AG10803 (cell line): ENCODE data around the gene UNC5B.

Experiments used
- DNase-seq: peaks from one replicate; pipeline ENCODE4 v3.0.0; 2010; ENCODE audit warnings: low read depth
- H3K4me3 ChIP-seq: 2 replicates; pipeline ENCODE4 v1.5.1; 2011; ENCODE audit warnings: mild to moderate bottlenecking, low read length, control low read depth
- TF ChIP-seq, protein P1 (sequence below): conservative IDR thresholded peaks from 2 replicates; pipeline ENCODE4 v1.5.1; 2011; ENCODE audit warnings: mild to moderate bottlenecking, low read length, control low read depth, inconsistent platforms

Gene UNC5B

DNA sequence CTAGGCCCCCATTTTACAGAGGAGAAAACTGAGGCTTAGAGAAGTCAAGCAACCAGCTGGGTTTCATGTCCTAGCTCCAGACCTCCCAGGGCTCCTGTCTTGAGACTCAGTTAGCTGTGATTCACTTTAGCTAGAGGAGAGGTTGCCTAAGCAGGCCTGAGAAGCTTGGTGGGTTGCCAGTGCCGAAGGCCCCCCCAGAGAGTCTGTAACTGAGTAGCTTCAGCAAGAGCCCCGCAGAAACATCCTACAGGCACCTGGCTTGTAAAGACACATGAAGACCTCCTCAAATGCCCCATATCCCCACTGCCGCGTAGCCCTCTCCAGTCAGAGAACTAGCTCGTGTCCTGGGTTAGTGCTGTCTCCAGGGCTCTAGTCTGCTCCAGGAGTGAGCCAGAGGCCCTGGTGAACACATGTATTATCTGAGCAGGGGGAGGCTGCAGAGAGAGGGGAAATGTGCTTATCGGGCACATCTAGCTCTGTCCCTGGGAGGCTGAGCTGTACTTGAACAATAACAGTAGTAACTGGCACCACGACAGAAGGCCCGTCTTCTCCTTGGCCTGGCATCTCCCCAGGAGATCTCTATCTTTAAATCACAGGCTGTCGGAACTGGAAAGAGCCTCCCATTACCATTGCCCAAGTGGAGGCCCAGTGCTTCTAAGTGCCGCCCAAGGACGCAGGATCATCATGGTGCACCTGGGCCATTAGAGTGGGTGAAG lies 28.9 kb downstream of the UNC5B start:
- peak; percentile 77 for DNase-seq
- TF ChIP-seq, protein P1, sequence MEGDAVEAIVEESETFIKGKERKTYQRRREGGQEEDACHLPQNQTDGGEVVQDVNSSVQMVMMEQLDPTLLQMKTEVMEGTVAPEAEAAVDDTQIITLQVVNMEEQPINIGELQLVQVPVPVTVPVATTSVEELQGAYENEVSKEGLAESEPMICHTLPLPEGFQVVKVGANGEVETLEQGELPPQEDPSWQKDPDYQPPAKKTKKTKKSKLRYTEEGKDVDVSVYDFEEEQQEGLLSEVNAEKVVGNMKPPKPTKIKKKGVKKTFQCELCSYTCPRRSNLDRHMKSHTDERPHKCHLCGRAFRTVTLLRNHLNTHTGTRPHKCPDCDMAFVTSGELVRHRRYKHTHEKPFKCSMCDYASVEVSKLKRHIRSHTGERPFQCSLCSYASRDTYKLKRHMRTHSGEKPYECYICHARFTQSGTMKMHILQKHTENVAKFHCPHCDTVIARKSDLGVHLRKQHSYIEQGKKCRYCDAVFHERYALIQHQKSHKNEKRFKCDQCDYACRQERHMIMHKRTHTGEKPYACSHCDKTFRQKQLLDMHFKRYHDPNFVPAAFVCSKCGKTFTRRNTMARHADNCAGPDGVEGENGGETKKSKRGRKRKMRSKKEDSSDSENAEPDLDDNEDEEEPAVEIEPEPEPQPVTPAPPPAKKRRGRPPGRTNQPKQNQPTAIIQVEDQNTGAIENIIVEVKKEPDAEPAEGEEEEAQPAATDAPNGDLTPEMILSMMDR: no peak

DNA sequence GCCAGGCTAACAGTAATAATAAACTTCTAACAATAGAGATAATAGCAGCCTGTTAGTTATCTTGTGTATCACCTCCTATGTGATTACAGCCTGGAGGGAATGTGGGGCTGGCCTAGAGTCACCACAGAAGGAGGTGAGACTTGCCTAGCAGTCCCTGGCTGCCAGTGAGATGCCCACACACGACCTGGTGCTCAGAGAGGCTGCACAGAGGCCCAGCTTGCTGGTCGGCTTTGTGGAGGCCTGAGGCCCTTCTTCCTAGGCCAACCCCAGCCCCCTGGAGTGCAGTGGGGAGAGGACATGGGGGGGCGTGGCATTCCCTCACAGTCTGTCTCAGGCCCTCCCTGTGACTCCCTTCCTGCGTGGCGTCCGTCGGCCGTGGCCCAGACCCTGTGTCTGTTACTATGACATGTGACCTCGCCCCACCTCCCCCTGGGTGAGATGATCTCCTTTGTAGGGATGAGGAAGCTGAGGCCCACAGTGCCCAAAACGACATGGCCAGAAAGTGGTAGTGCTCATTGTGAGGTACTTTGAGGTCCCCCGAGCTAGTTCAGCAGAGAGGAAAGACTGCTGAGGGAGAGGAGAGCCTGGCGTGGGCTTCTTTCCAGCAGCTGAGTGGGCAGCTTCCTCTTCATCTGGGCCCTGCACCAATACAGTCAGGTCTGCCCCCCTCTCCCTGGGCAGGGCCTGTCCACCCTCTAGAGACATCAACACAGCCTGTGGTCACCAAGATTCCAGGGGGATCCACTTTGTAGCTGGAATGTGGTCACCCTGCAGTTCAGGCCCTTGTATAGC lies 29.7 kb downstream of the UNC5B start:
- TF ChIP-seq, protein P1: no peak
- H3K4me3 ChIP-seq: no peak overlapping the region
- no peak for DNase-seq

More for the DNA sequence above, 28.9 kb downstream of the UNC5B start:
- H3K4me3 ChIP-seq: no peak overlapping the region

DNA sequence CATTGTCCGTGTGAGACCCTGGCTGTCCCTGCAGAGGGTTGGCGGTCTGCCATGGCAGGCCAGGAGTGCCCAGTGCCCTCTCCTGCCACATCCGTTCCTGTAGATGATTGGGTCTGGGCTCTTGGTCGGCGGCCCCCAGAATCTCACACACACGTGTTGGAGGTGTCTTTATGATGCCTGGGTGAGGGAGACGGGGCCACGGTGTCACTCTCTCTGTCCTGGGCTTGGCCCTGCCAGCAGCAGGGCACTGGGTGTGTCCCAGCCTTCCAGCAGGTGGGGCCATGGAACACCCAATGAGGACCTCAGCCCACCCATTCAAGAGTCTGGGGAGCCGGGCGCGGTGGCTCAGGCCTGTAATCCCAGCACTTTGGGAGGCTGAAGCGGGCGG lies 30.2 kb downstream of the UNC5B start:
- TF ChIP-seq, protein P1: no peak
- H3K4me3 ChIP-seq: no peak overlapping the region
- no peak for DNase-seq

DNA sequence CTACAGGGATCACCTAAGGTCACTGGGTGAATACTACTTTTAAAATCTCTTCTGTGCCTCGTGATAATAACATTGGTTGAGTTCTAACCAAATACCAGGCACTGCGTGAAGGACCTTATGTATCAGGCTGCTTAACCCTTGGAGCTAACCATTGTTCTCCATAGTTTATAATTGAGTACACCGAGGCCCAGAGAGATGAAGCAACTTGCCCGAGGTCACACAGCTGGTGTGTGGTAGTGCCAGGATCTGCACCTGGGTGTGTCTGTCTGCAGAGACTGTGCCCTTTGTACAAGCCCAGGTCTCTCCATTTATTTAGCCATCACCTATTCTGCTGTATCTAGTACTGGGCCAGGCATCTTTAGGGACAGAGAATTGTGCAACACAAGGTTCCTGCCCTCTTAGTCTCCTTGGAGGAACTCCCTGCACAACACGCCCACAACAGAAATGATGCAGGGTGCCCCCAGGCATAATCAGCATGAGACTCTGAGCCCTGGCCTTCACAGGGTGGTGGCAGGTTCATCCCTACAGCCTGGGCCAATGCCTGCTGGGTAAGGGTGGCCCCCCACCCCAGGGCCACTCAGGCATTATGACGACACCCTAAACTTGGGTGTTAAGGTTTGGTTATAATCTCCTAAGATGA lies 31.5 kb downstream of the UNC5B start:
- no peak overlapping the region; the same call in 1 of the 2 replicates for H3K4me3 ChIP-seq
- TF ChIP-seq, protein P1: no peak
- DNase-seq: peak; percentile 60

DNA sequence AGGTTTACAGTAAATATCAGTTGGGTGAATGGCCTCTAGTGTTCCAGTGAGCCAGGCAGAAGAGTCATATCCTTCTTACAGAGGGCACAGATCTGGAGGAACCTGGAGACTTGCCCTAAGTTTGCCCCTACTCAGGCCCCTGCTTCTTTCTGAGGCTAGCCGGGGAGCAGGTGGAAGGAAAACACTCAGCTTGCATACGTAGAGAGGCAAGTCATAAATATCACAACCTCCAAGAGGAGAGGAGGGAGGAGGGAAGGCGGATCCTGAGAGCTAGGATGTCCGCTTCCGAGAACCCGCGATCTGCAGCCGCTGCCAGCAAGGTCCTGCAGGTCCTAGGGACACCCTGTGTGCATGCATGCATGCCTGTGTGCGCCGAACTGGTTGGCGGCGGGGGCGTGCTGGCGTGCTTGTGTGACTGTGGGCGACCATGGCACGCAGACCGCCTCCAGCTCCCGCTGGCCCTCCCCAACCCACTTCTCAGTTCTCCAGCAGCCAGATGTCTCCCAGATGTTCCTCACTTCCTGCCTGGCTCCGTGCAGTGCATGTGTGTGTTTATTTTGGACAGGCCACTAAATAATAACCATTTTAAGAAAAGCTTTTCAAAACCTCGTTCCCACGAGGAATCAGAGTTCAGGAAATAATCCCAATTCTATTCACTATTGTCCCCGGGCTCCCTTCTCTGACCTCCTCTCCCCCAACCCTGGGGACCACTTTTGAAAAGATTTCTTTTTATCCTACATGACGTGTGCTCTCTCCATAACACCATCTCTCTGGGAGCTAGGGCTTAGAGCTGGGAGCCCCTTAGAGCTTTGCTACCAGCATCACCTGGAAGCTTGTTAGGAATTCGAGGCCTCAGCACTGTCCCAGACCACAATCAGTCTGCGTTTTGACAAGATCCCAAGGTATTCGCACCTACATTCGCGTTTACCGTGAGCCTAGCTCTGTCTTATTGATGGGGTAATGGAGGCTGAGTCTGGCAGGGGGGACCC lies 32.4 kb downstream of the UNC5B start:
- peak; percentile 98 for DNase-seq
- peak overlapping the region; percentile 37 for H3K4me3 ChIP-seq
- TF ChIP-seq, protein P1: no peak
